HL-60 (cell line): Measurements from ENCODE around the gene UCP3.

Experiments used
- CTCF ChIP-seq: IDR thresholded peaks from one replicate; pipeline ENCODE4 v1.5.1; 2011; ENCODE audit warnings: low read length, control low read depth, inconsistent platforms; ENCODE audit not compliant: insufficient read depth
- GABPA ChIP-seq: IDR thresholded peaks from 2 replicates; pipeline ENCODE4 v1.6.1; 2012; ENCODE audit warnings: low read depth
- POLR2AphosphoS5 ChIP-seq: IDR thresholded peaks from 2 replicates; pipeline ENCODE4 v1.6.1; 2012; ENCODE audit warnings: low read depth
- REST ChIP-seq: IDR thresholded peaks from 2 replicates; pipeline ENCODE4 v1.6.1; 2012; ENCODE audit warnings: low read depth; ENCODE audit not compliant: insufficient replicate concordance
- SPI1 ChIP-seq: IDR thresholded peaks from 2 replicates; pipeline ENCODE4 v1.6.1; 2012; ENCODE audit warnings: low read depth, mild to moderate bottlenecking, borderline replicate concordance

- no peak for TF ChIP-seq CTCF
- TF ChIP-seq GABPA, result no peak
- no peak for TF ChIP-seq REST
- no peak for TF ChIP-seq POLR2AphosphoS5
- no peak for TF ChIP-seq SPI1
These were observed 4.3 kb upstream of the UCP3 start for GRCh38 chr11:74013141-74013540.
